Measurements from ENCODE around the gene RDX.

Gene RDX

DNA sequence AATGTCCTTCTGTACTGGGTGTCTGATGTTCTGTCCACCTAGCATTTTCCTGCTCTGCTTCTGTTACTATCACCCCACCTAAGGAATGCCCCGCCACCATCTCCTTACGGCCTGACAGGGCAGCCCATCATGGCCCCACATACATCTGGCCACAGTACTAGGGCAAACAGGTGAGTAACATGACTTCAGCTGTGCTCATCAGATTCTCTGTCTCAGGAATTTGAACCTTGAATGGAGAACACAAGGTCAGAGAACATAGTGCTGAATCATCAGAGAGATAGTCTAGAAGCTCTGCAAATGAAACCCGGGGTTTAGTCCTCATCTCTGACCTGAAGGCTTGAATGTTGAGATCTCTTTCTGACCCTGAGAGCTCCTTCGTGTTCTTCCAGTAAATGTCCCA is 170.8 kb downstream of the RDX start:
- no peak for DNase-seq
